ENCODE results near the gene RANBP9. TPM values are rescaled to one million over a fixed set of nuclear protein-coding genes. Genes with fewer than 3 reads are reported as not detected.
A peak's percentile ranks its signal among the peaks of the same experiment; 100 is the strongest.

Gene RANBP9
- total and polyA plus RNA-seq, 7 experiments from 2014 or later: 2.7 to 56.9 (median 47.9) TPM

GRCh38 chr6:13590574-13591153, 121.0 kb downstream of the RANBP9 start:
- POLR2A ChIA-PET: interaction anchor here (0.6 kb wide), 1 partner anchor 159 kb away, joined by 3 read pairs; no protein-coding TSS in a partner anchor
- H3K27me3 Mint-ChIP-seq: no peaks in the 10 kb centered on the region
- peaks cover 4 to 38% (median 6%) of the 10 kb centered on the region in 5 donors for H3K36me3 Mint-ChIP-seq
- H3K4me1 Mint-ChIP-seq: peaks cover 0 to 4% (median 0%) of the 10 kb centered on the region in 7 donors
- no peak overlapping the region for H3K27ac Mint-ChIP-seq
- H3K4me1 ChIP-seq (ENCODE audit: control insufficient read depth in 2 of 2, insufficient read depth in 2 of 2, low read length in 2 of 2): no peaks in the 10 kb centered on the region
- H3K4me3 ChIP-seq (ENCODE audit: low read length): no peak overlapping the region
- CTCF ChIA-PET: interaction anchor here (0.9 kb wide), 1 partner anchor 16 kb away, joined by 3 read pairs; the partner anchor contains the start of gene SIRT5
- no peak overlapping the region for H3K4me3 Mint-ChIP-seq
- no peaks in the 10 kb centered on the region for H3K9me3 Mint-ChIP-seq
- intact Hi-C loops (cut with micrococcal nuclease): no loop called here
- H3K36me3 ChIP-seq (ENCODE audit: control insufficient read depth in 2 of 3, insufficient read depth in 3 of 3, low read length in 3 of 3): peaks cover 6 to 64% (median 7%) of the 10 kb centered on the region in 3 experiments
- no peak for DNase-seq
- no peak for ATAC-seq
- no peaks in the 10 kb centered on the region for H3K9me3 ChIP-seq (ENCODE audit: control insufficient read depth in 2 of 3, low read length in 3 of 3)
- no peak overlapping the region for H3K27ac ChIP-seq (ENCODE audit: low read depth, low read length)
- no peaks in the 10 kb centered on the region for H3K27me3 ChIP-seq (ENCODE audit: control insufficient read depth in 2 of 2, insufficient read depth in 2 of 2, low read length in 2 of 2)

- no peak overlapping the region for H3K27ac Mint-ChIP-seq
- no peaks in the 10 kb centered on the region for H3K9me3 Mint-ChIP-seq
- no peak overlapping the region for H3K4me3 Mint-ChIP-seq
- intact Hi-C loops (cut with micrococcal nuclease): no loop called here
- no peaks in the 10 kb centered on the region for H3K4me1 ChIP-seq (ENCODE audit: control insufficient read depth in 2 of 2, insufficient read depth in 2 of 2, low read length in 2 of 2)
- POLR2A ChIA-PET: interaction anchor here (0.5 to 0.6 kb wide), 2 partner anchors 42 to 159 kb away, joined by 3 read pairs; no protein-coding TSS in a partner anchor
- peaks cover 4 to 40% (median 6%) of the 10 kb centered on the region in 5 donors for H3K36me3 Mint-ChIP-seq
- CTCF ChIA-PET: no interaction called here
- H3K27me3 Mint-ChIP-seq: no peaks in the 10 kb centered on the region
- ATAC-seq: no peak
- no peaks in the 10 kb centered on the region for H3K27me3 ChIP-seq (ENCODE audit: control insufficient read depth in 2 of 2, insufficient read depth in 2 of 2, low read length in 2 of 2)
- DNase-seq: no peak
- H3K4me3 ChIP-seq (ENCODE audit: low read length): no peak overlapping the region
- no peak overlapping the region for H3K27ac ChIP-seq (ENCODE audit: low read depth, low read length)
- peaks cover 6 to 56% (median 7%) of the 10 kb centered on the region in 3 experiments for H3K36me3 ChIP-seq (ENCODE audit: control insufficient read depth in 2 of 3, insufficient read depth in 3 of 3, low read length in 3 of 3)
- H3K9me3 ChIP-seq (ENCODE audit: control insufficient read depth in 2 of 3, low read length in 3 of 3): no peaks in the 10 kb centered on the region
- H3K4me1 Mint-ChIP-seq: peaks cover 0 to 4% (median 0%) of the 10 kb centered on the region in 7 donors
Observed at GRCh38 chr6:13589801-13590200, 121.8 kb downstream of the RANBP9 start.

DNA sequence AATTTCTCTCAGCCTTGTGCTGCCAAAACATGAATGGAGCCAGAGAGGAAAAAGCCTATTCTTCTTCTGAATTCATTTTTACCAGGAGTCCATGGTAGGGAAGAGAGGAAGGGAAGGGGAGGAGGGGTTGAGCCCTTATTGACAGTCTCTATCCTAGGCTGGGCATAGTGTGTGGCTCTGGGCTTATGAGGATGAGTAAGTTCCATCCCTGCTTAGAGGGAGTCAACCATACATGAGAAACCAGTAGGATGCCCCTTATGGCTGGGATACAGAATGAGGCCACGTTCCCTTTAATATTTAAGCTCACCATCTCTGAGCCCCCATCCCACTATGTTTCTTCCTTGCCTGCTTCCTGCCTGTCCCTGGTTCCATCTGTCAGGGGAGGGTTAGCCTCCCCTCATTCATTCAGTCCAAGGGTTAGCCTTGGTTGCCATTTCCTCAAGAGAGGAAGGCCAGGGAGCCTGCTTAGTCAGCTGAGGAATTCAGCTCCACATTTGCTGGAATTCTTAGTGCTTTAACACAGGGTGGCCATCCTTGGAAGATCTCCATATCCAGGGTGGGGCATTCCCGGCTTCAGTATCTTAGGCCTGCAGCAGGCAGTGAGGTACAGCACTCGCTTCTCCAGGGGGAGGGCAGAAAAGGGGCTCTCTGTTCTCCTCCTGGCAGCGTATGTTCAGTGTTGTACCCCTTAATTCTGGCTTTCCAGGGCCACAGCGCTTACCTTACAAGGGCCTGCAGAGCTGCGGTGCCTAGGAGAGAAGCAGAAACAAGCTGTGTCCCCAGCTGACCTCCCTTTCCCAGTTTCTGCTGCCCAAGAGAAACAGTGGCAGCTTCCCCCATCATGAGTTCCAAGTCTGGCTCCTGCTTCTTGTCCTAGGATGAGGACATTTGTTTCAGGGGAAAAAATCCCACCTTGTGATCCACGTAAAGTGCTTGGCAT, 124.8 kb downstream of the RANBP9 start:
- POLR2A ChIA-PET: interaction anchor here (2.1 kb wide), 1 partner anchor 11 kb away, joined by 6 read pairs; no protein-coding TSS in a partner anchor

GRCh38 chr6:13581700-13582229, 129.9 kb downstream of the RANBP9 start:
- Histone ChIP-seq H3K27ac (ENCODE audit: low read depth, low read length) (no peak overlapping the region), H3K36me3 (ENCODE audit: control insufficient read depth in 2 of 3, insufficient read depth in 3 of 3, low read length in 3 of 3) (peaks cover 0 to 17% (median 0%) of the 10 kb centered on the region in 3 experiments), H3K4me1 (ENCODE audit: control insufficient read depth in 2 of 2, insufficient read depth in 2 of 2, low read length in 2 of 2) (no peaks in the 10 kb centered on the region), H3K4me3 (ENCODE audit: low read length) (no peak overlapping the region), H3K27me3 (ENCODE audit: control insufficient read depth in 2 of 2, insufficient read depth in 2 of 2, low read length in 2 of 2) (no peaks in the 10 kb centered on the region), H3K9me3 (ENCODE audit: control insufficient read depth in 2 of 3, low read length in 3 of 3) (no peaks in the 10 kb centered on the region)
- Mint-ChIP-seq H3K36me3 (peaks cover 5 to 44% (median 25%) of the 10 kb centered on the region in 5 donors), H3K4me1 (peaks cover 0 to 8% (median 4%) of the 10 kb centered on the region in 7 donors), H3K9me3 (no peaks in the 10 kb centered on the region), H3K27me3 (no peaks in the 10 kb centered on the region), H3K4me3 (no peak overlapping the region), H3K27ac (peak overlapping the region in 2 of 9 donors; percentile 1 to 17)
- no peak for DNase-seq
- ChIA-PET CTCF (interaction anchor here (0.6 kb wide), 1 partner anchor 210 kb away, joined by 3 read pairs; no protein-coding TSS in a partner anchor), POLR2A (no interaction called here)
- intact Hi-C loops (cut with micrococcal nuclease): no loop called here
- no peak for ATAC-seq

More for the DNA sequence above, 124.8 kb downstream of the RANBP9 start:
- no peak for DNase-seq
- Histone ChIP-seq H3K27me3 (ENCODE audit: control insufficient read depth in 2 of 2, insufficient read depth in 2 of 2, low read length in 2 of 2) (no peaks in the 10 kb centered on the region), H3K27ac (ENCODE audit: low read depth, low read length) (no peak overlapping the region), H3K36me3 (ENCODE audit: control insufficient read depth in 2 of 3, insufficient read depth in 3 of 3, low read length in 3 of 3) (peaks cover 6 to 41% (median 7%) of the 10 kb centered on the region in 3 experiments), H3K4me3 (ENCODE audit: low read length) (no peak overlapping the region), H3K4me1 (ENCODE audit: control insufficient read depth in 2 of 2, insufficient read depth in 2 of 2, low read length in 2 of 2) (no peaks in the 10 kb centered on the region), H3K9me3 (ENCODE audit: control insufficient read depth in 2 of 3, low read length in 3 of 3) (no peaks in the 10 kb centered on the region)
- no peak overlapping the region for H3K27ac Mint-ChIP-seq
- H3K27me3 Mint-ChIP-seq: no peaks in the 10 kb centered on the region
- intact Hi-C loops (cut with micrococcal nuclease): no loop called here
- H3K9me3 Mint-ChIP-seq: no peaks in the 10 kb centered on the region
- CTCF ChIA-PET: interaction anchor here (0.5 kb wide), 1 partner anchor 483 kb away, joined by 3 read pairs; no protein-coding TSS in a partner anchor
- no peak for ATAC-seq
- H3K4me1 Mint-ChIP-seq: peaks cover 0 to 3% (median 0%) of the 10 kb centered on the region in 7 donors
- peaks cover 6 to 41% (median 12%) of the 10 kb centered on the region in 5 donors for H3K36me3 Mint-ChIP-seq
- H3K4me3 Mint-ChIP-seq: no peak overlapping the region

DNA sequence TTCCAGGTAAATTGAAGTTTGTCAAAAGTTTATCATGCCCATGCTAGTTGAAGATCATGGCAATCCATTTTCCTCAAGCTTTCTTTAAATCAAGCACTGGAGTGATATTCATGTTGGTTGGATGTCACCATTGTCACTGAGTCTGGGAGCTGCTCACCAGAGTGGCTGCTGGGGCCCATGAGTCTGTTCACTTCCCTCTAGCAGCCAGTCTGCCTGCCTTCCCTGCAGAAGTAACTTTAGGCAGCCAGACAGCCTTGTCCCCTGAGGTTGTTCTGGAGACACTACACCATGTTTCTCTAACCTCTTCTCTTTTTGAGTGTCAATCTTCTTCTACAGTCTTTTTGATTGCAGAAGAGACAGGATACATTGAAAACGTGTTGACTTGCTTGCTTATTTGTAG, 131.7 kb downstream of the RANBP9 start:
- no peak for DNase-seq
- Histone ChIP-seq H3K27ac (ENCODE audit: low read depth, low read length) (no peak overlapping the region), H3K4me1 (ENCODE audit: control insufficient read depth in 2 of 2, insufficient read depth in 2 of 2, low read length in 2 of 2) (peaks cover 0 to 7% of the 10 kb centered on the region in 2 donors), H3K9me3 (ENCODE audit: control insufficient read depth in 2 of 3, low read length in 3 of 3) (no peaks in the 10 kb centered on the region), H3K27me3 (ENCODE audit: control insufficient read depth in 2 of 2, insufficient read depth in 2 of 2, low read length in 2 of 2) (no peaks in the 10 kb centered on the region), H3K4me3 (ENCODE audit: low read length) (no peak overlapping the region), H3K36me3 (ENCODE audit: control insufficient read depth in 2 of 3, insufficient read depth in 3 of 3, low read length in 3 of 3) (peaks cover 0 to 13% (median 0%) of the 10 kb centered on the region in 3 experiments)
- Mint-ChIP-seq H3K36me3 (peaks cover 5 to 34% (median 20%) of the 10 kb centered on the region in 5 donors), H3K4me3 (no peak overlapping the region), H3K4me1 (peaks cover 12 to 27% (median 17%) of the 10 kb centered on the region in 7 donors), H3K27ac (no peak overlapping the region), H3K27me3 (no peaks in the 10 kb centered on the region), H3K9me3 (no peaks in the 10 kb centered on the region)
- CTCF ChIA-PET: no interaction called here
- POLR2A ChIA-PET: no interaction called here
- intact Hi-C loops (cut with micrococcal nuclease): loop anchor here in 1 of 2 donors (10.0 kb wide), 2 partner anchors 125 to 485 kb away; no protein-coding TSS in a partner anchor
- no peak for ATAC-seq

DNA sequence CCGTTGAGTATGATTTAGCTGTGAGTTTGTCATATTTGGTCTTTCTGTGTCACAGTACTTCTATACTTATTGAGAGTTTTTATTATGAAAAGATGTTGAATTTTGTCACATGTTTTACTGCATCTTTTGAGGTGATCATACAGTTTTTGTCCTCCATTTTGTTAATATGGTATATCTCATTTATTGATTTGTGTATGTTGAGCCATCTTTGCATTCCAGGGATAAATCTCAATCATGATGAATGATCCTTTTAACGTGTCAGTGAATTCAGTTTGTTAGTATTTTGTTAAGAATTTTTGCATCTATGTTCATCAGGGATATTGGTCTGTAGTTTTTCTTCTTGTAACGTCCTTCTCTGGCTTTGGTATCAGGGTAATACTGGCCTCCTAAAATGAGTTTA, 133.7 kb downstream of the RANBP9 start:
- H3K4me3 Mint-ChIP-seq: no peak overlapping the region
- H3K27ac Mint-ChIP-seq: no peak overlapping the region
- POLR2A ChIA-PET: interaction anchor here (1.2 kb wide), 1 partner anchor 9 kb away, joined by 4 read pairs; no protein-coding TSS in a partner anchor
- DNase-seq: no peak
- H3K27me3 Mint-ChIP-seq: no peaks in the 10 kb centered on the region
- ATAC-seq: no peak
- peaks cover 5 to 13% of the 10 kb centered on the region in 2 donors for H3K4me1 ChIP-seq (ENCODE audit: control insufficient read depth in 2 of 2, insufficient read depth in 2 of 2, low read length in 2 of 2)
- H3K27me3 ChIP-seq (ENCODE audit: control insufficient read depth in 2 of 2, insufficient read depth in 2 of 2, low read length in 2 of 2): no peaks in the 10 kb centered on the region
- H3K36me3 Mint-ChIP-seq: peaks cover 5 to 29% (median 14%) of the 10 kb centered on the region in 5 donors
- CTCF ChIA-PET: no interaction called here
- H3K27ac ChIP-seq (ENCODE audit: low read depth, low read length): no peak overlapping the region
- intact Hi-C loops (cut with micrococcal nuclease): loop anchor here in 1 of 2 donors (10.0 kb wide), 2 partner anchors 123 to 487 kb away; no protein-coding TSS in a partner anchor
- no peaks in the 10 kb centered on the region for H3K9me3 ChIP-seq (ENCODE audit: control insufficient read depth in 2 of 3, low read length in 3 of 3)
- no peaks in the 10 kb centered on the region for H3K9me3 Mint-ChIP-seq
- peaks cover 0 to 8% (median 0%) of the 10 kb centered on the region in 3 experiments for H3K36me3 ChIP-seq (ENCODE audit: control insufficient read depth in 2 of 3, insufficient read depth in 3 of 3, low read length in 3 of 3)
- H3K4me1 Mint-ChIP-seq: peaks cover 14 to 37% (median 27%) of the 10 kb centered on the region in 7 donors
- H3K4me3 ChIP-seq (ENCODE audit: low read length): no peak overlapping the region
